Gastroesophageal sphincter (tissue), 4 donors: Measurements from ENCODE around the gene SEC31B. TPM values are rescaled to one million over a fixed set of nuclear protein-coding genes. Genes with fewer than 3 reads are reported as not detected.

Experiments
- ATAC-seq: fragments of 150-250 bp; one replicate; pipeline ENCODE4 v1.9.1; 2016; ENCODE audit warnings: mild to moderate bottlenecking, moderate library complexity
- H3K27ac ChIP-seq, 4 donors: fragments of 200-600 bp; sonication (generic) in 3 of 4; 1 replicate in 3 of 4; 2 replicates in 1 of 4; pipeline ENCODE4 v1.5.1; 2016 to 2019
- H3K27me3 ChIP-seq: fragments of 200-600 bp; sonication (generic); one replicate; pipeline ENCODE4 v1.5.1; 2019
- H3K36me3 ChIP-seq, 2 donors: fragments of 200-600 bp; sonication (generic); one replicate each; pipeline ENCODE4 v1.5.1; 2019; ENCODE audit warnings: control low read depth in 1 of 2
- H3K4me1 ChIP-seq, 3 donors: fragments of 200-600 bp; sonication (generic); 1 replicate in 2 of 3; 2 replicates in 1 of 3; pipeline ENCODE4 v1.5.1; 2016 to 2019; ENCODE audit warnings: control low read depth in 2 of 3
- H3K4me3 ChIP-seq, 2 donors: fragments of 200-600 bp; sonication (generic); one replicate each; pipeline ENCODE4 v1.5.1; 2019; ENCODE audit warnings: mild to moderate bottlenecking in 1 of 2, moderate library complexity in 1 of 2
- H3K9me3 ChIP-seq, 3 donors: fragments of 200-600 bp; sonication (generic); one replicate each; pipeline ENCODE4 v1.5.1; 2017 to 2019; ENCODE audit warnings: control low read depth in 2 of 3
- EP300 ChIP-seq: sonication (generic); formaldehyde crosslinking; IDR thresholded peaks from one replicate; pipeline ENCODE4 v1.6.1; 2017; ENCODE audit warnings: antibody characterized with exemption, mild to moderate bottlenecking
- POLR2A ChIP-seq, 2 donors: fragments of 450-650 bp; IDR thresholded peaks; one replicate each; pipeline ENCODE4 v1.6.1; 2017; ENCODE audit warnings: antibody characterized with exemption in 2 of 2, mild to moderate bottlenecking in 2 of 2, moderate library complexity in 1 of 2
- POLR2AphosphoS5 ChIP-seq: sonication (generic); formaldehyde crosslinking; IDR thresholded peaks from one replicate; pipeline ENCODE4 v1.6.1; 2017; ENCODE audit warnings: antibody characterized with exemption
- WGBS, 2 donors: methylation state at CpG; one replicate each; pipeline ENCODE4 v1.1.5; 2018; ENCODE audit warnings: low coverage in 1 of 2; 5-methylcytosine and 5-hydroxymethylcytosine counted together
- total RNA-seq, 4 donors: library from RNA; depleted of rRNA; stranded (reverse); fragments of >200 nt; gene quantifications; one replicate each; pipeline ENCODE4 v1.1.0, GENCODE V29; 2016
- TF ChIP-seq, protein P1 (sequence below), 4 experiments: fragments of 200-600 bp in 2 of 4; fragments of 450-650 bp in 2 of 4; sonication (generic) in 1 of 4; IDR thresholded peaks; one replicate each; pipeline ENCODE4 v1.5.1; 2017 to 2019; ENCODE audit warnings: antibody characterized with exemption in 4 of 4, mild to moderate bottlenecking in 2 of 4, moderate library complexity in 2 of 4

Gene SEC31B
- total RNA-seq, 4 donors from 2014 or later: 1.1 to 10.7 (median 6.3) TPM

DNA sequence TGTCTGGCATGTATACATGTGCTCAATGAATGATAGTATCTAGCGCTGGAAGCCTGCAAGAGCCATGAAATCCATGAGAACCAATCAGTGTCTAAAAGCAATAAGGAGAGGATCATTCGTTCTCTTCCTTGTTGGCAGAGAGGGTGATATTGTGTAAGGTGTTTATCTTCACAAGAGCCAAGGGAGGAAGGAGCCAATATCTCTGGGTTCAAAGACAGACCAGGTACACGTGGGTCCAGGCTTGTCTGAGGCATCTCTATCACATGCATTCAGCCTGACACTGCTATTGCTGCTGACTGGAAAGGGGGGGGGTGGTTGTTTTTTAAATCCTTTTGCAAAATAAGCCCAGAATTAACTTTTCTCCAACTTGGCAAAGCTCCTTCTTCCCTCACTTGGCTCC lies 4.0 kb downstream of the SEC31B start:
- Histone ChIP-seq H3K4me1 (peaks cover 0 to 20% (median 8%) of the 10 kb centered on the region in 3 donors), H3K27ac (no peak overlapping the region), H3K4me3 (no peak overlapping the region), H3K36me3 (peaks cover 0 to 57% of the 10 kb centered on the region in 2 donors), H3K27me3 (no peaks in the 10 kb centered on the region), H3K9me3 (no peaks in the 10 kb centered on the region)
- 67 to 72% methylated on average over 2 to 3 of the region's 3 CpGs for WGBS, 2 donors
- TF ChIP-seq POLR2A (IDR thresholded peaks at IDR 0.05) (no peak), EP300 (no peak), POLR2AphosphoS5 (no peak)
- TF ChIP-seq, protein P1, sequence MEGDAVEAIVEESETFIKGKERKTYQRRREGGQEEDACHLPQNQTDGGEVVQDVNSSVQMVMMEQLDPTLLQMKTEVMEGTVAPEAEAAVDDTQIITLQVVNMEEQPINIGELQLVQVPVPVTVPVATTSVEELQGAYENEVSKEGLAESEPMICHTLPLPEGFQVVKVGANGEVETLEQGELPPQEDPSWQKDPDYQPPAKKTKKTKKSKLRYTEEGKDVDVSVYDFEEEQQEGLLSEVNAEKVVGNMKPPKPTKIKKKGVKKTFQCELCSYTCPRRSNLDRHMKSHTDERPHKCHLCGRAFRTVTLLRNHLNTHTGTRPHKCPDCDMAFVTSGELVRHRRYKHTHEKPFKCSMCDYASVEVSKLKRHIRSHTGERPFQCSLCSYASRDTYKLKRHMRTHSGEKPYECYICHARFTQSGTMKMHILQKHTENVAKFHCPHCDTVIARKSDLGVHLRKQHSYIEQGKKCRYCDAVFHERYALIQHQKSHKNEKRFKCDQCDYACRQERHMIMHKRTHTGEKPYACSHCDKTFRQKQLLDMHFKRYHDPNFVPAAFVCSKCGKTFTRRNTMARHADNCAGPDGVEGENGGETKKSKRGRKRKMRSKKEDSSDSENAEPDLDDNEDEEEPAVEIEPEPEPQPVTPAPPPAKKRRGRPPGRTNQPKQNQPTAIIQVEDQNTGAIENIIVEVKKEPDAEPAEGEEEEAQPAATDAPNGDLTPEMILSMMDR (IDR thresholded peaks at IDR 0.05): no peak
- no peak for ATAC-seq

DNA sequence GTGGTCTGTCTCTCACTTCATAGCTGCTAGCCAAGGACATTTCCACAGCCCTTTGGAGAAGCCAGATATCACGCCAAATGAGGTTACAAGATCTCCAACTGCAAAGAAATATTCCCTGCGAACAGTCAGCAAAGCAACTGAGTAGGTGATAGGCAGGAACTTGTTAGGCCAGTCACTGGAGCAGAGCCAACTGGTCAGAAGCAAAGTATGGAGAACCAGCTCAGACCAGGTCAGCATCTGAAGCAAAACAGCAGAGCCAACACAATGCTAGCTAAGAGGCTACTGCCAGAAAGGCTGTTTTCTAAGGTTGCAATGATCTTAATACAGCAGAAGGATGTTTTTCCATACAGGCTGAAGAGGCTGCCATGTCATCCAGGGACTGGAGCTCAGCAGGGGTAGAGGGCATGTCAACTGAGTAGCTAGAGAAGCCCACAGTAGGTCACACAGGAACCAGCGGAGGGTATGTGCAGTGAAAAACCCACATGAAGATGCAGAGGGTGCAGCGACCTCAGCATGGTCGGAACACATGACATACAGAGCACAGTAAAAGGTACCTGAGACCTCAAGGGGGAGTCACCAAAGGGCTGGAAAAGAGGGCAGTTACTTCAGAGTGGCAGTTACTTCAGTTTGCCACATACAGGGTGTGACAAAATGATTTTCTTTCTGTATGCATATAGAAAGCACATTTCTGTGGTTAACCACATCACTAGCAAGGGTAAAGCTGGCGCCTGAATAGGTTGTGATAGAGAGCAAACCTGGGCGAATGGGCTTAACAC lies 8.9 kb downstream of the SEC31B start:
- WGBS, 2 donors: 74 to 85% methylated on average over 5 to 6 of the region's 7 CpGs
- Histone ChIP-seq H3K27me3 (no peaks in the 10 kb centered on the region), H3K36me3 (peaks cover 0 to 97% of the 10 kb centered on the region in 2 donors), H3K4me3 (no peak overlapping the region), H3K9me3 (no peaks in the 10 kb centered on the region), H3K27ac (no peak overlapping the region), H3K4me1 (no peaks in the 10 kb centered on the region)
- TF ChIP-seq, protein P1 (IDR thresholded peaks at IDR 0.05): no peak
- TF ChIP-seq EP300 (no peak), POLR2A (IDR thresholded peaks at IDR 0.05) (no peak), POLR2AphosphoS5 (no peak)
- ATAC-seq: no peak

DNA sequence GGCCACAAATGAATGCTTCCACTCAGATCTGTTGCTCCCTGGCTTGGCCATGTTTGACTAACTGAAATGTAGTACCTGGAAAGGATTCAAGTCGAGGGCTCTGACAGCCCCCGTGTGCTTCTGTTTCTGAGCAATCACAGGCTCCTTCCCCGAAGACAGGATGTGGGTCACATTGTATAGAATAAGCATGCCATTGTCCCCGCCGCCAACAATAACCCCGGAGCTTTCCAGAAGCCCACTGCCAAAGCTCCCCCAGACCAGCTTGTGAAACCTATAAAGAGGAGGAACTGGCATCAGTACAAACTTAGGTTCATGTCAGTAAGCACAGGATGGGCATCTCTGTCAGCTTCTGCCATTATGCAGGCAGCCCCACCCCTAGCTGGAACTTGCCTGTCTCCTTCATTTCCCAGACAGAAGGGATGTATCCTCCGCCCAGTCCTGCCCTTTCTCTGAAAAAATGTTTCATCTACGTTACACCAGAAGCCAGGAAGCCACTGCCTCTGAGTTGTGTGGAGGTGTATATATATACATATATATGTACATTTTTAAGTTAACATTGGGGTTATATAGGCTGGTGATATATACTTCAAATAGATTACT lies 10.3 kb downstream of the SEC31B start:
- no peak for ATAC-seq
- Histone ChIP-seq H3K27me3 (no peaks in the 10 kb centered on the region), H3K4me3 (no peak overlapping the region), H3K9me3 (no peaks in the 10 kb centered on the region), H3K36me3 (peaks cover 0 to 97% of the 10 kb centered on the region in 2 donors), H3K4me1 (no peaks in the 10 kb centered on the region), H3K27ac (no peak overlapping the region)
- 66 to 78% methylated on average over 6 to 8 of the region's 8 CpGs for WGBS, 2 donors
- TF ChIP-seq EP300 (no peak), POLR2AphosphoS5 (no peak), POLR2A (IDR thresholded peaks at IDR 0.05) (no peak)
- TF ChIP-seq, protein P1 (IDR thresholded peaks at IDR 0.05): no peak

DNA sequence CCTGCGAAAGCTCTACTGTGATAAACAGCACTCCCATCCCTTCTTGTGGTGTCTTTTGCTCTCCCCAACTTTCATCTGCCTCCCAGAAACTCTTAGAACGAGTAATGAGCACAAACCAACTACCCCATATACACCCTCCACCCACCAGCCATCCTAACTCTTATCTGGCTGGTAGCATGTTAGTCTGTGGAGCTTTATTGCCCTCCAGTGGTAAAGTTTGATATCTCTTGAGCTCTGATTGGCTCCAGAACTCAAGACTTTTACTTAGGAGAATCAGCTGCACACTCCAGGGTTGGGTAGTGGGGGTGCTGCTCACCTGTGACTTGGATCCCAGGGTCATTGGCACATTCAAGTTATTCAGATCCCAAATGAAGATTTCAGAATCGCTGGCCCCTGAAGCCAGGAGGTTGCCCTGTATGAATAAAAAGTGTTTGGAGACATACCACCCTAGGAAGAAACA lies 10.9 kb downstream of the SEC31B start:
- ATAC-seq: no peak
- Histone ChIP-seq H3K4me1 (no peaks in the 10 kb centered on the region), H3K36me3 (peaks cover 0 to 97% of the 10 kb centered on the region in 2 donors), H3K27ac (no peak overlapping the region), H3K9me3 (no peaks in the 10 kb centered on the region), H3K4me3 (no peak overlapping the region), H3K27me3 (no peaks in the 10 kb centered on the region)
- 43 to 47% methylated on average over 1 to 3 of the region's 3 CpGs for WGBS, 2 donors
- TF ChIP-seq POLR2AphosphoS5: no peak
- TF ChIP-seq, protein P1 (IDR thresholded peaks at IDR 0.05): no peak
- no peak for TF ChIP-seq EP300
- no peak for TF ChIP-seq POLR2A (IDR thresholded peaks at IDR 0.05)
